HG03432 (cell line): ENCODE measurements around the gene KCNN3.

ENCODE experiments used
- ATAC-seq: cut with Tn5 transposase; IDR thresholded peaks from one replicate; pipeline ENCODE4 v1.9.1; 2021; ENCODE audit warnings: mild to moderate bottlenecking, moderate library complexity; ENCODE audit not compliant: unreplicated experiment

Gene KCNN3

DNA sequence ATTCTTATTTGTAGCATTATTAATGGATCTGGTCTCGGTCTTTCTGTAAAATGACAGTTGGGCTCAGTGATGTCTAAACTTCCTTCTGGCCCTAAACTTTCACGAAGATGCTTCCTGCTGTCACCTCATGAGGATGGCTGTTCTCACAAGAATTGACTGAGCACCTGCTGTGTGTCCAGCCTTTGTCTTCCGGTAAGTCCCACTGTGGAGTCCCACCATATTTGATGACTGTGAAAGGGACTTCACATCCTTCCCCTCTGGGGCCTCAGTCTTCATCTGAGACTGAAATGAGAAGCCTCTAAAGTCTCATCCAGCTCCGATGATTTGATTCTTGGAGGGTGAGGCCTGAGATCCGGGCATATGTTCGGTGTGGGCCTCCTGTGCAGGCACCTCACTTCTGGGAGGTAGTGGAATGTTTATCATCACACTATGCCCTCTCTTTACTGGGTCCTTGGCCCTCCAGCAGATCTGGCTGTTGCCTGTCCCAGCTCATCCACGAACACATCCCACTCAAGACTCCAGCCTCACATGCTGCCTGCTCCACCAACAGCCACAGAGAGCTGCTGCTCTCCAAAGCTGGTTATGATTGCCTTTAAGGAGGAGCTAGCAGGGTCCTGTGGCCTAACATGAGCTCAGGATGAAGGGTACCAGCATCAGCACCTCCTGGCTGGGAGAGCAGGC lies 95.8 kb downstream of the KCNN3 start:
- ATAC-seq, result no peak

DNA sequence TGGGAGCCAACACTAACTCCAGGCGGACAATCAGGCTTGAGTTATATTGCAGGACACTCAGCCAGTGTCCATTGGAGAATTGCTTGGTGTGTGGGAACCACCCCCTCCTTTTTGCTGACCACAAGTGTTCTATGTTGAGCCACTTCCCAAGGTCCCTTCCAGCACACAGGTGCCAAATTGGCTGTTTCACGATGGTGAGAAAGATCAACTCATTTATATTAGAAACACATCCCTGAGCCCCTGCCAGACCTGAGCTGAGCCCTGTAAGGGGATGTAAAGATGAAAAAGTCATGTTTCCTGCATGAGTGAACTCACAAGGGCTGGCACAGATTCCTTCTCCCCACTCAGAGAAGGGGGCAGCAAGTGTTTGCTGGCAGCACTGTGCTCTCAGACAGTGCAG lies 96.5 kb downstream of the KCNN3 start:
- no peak for ATAC-seq

DNA sequence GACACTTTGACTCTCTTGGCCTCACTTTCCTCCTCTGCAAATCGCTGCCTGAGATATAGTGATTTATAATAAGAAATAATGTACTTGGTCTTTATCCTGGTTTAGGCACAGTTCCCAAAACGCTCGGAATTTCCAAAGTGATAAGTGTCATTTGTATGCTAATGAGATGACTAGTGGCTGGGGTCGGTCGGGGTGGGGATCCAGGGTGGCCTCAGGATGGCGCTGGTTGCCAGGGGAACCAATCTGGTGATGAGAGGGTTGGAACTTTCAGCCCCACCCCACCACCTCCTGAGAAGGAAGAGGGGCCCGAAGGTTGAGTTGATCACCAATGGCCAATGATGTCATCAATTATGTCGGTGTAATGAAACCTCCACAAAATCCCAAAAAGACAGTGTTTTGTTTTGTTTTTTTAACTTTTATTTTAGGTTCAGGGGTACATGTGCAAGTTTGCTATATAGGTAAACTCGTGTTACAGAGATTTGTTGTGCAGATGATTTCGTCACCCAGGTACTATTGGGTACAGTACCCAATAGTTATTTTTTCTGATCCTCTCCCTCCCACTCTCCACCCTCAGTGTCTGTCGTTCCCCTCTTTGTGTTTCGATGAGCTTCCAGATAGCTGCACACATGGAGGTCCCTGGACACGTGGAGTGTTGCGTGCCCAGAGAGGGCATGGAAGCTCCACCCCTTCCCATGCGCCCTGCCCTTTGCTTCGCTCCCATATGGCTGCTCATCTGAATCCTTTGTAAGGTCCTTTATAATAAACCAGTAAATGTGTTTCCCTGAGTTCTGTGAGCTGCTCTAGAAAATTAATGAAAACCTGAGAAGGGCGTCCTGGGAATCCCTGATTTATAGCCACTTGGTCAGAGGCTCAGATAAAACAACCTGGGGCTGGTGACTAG lies 97.2 kb downstream of the KCNN3 start:
- no peak for ATAC-seq

DNA sequence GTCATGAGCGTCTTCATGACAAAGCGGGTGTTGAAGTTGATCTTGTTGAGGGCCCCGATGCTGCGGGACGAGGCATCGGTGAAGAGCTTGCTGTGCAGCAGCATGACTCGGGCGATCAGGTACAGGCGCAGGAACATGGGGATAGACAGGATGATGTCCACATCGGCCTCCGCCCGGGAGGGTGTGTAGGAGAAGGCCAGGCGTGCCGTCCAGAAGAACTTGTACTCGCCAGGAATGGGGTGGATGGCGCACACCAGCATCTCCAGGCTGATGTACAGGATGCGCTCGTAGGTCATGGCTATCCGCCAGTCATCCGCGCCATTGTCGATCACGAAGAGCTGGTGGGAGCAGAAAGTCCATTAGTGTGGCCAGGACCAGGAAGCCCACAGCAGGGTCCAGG lies 98.0 kb downstream of the KCNN3 start:
- ATAC-seq, result no peak

- no peak for ATAC-seq
Measured at GRCh38 chr1:154770897-154771594, 99.0 kb downstream of the KCNN3 start.

DNA sequence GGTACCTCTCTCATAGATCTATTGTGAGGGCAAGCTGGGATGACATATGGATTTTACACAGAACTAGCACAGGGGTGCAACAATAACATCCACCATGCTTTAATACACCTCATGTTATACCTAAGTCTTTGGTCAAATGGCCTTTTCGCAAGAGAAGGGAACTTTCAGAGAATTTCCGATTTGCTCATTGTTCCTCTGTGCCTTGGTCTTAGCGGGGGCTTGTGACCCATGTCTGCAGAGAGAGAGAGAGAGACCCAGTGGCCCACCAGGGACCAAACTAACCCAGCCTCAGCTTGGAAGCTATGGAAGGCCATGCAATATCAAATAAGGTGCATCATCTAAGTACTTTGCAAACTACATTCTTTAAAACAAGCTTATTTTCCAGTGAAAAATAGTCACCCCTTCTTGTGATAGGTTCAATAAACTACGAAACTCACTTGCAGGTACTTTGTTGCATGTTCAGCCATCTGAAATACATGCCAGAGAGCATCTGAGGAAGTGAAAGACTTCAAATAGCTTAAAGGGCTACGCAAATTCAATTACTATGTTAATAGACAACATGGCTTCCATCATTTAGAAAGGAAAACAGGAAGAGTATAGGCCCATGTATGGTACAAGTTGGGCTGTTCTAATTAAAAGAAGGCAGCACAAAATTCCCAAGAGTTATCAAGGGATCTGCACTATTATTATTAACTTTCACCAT lies 100.7 kb downstream of the KCNN3 start:
- ATAC-seq, result no peak

DNA sequence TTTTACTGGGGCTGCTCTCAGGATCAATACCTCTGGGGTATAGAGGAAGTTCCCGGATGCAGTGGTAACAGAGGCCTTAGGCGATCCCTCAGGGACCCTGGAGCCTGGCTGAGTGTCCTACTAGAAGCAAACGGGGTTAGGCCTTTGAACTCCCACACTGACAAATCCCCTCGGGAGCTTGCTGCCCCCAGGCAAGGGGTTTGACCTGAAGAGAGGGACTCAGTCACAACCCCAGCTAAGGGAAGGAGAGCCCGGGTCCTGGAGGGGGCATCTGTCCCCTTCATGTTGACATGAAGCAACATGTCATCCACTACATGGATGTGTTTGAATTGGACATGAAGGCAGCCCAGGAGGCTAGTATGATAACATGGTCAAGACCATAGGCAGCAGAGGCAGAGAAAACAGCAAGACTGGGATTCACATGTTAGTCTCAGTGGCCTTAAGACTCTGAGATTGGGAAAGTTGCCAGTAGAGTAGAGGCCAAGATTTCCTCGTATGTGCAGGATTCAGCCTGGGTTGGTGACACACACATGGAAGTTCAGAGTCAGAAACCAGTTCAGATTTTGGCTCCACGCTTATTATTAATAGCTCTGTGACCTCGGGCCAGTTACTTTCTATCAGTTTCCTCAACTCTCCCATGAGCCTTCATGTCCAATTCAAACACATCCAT lies 101.5 kb downstream of the KCNN3 start:
- ATAC-seq, result no peak

DNA sequence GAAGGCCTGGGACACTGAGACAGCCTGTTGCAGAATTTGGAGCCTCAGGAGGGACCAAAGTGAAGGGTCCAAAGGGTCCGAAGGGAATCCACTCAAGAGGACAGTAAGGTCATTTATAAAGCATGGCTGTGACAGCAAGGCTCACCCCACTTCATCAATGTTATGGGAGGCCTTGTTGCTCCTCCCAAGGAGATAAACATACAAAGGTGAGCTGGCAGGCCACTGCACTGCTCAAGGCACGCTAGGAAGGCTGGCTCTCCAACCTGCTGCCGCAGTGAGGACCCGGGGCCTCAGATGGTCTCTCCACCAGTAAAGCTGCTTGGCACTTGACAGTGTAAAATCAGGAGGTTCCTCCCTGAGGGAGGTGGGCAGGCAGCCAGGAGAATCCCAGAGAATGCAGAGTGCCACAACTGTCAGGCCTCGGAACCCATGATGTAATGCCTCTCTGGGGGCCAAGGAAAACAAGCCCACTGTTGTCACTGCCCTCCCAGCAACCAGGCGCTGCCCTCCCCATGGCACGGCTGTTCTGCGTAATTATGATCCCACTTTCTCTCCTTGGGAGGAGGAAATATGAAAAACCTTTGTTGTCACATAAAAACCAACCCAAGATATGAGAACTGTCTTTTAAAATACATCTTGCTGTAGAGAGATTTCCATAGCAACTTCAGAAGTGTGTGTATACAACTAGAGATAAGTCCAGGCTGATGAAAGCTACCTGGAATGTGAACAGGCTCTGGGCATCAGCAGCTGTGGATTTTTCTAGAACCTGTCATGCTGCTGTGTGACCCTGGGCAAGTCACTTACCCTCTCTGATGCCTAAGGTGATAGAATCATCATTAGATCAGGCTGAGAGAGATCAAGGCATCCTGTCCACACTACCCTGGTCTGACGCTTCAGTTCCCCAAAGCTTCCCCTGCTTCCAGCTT lies 102.5 kb downstream of the KCNN3 start:
- no peak for ATAC-seq

DNA sequence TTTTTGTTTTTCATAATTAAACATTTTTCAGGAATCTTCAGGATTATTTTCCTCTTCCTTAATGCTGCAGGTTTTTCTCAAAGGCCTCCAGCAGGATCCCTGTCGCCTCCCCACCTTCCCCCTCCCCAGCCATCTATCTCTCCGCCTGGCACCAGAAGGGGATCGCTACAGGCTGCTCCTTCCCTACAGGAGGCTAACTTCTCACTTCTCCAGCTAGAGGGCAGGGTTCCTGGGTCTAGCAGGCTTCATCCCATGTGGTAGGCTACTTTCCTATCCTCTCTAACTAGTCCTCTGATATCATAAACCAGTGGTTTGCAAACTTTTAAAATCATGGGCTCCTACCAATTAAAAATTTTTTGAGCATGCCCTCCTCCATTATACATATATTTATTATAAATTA lies 104.1 kb downstream of the KCNN3 start:
- no peak for ATAC-seq

DNA sequence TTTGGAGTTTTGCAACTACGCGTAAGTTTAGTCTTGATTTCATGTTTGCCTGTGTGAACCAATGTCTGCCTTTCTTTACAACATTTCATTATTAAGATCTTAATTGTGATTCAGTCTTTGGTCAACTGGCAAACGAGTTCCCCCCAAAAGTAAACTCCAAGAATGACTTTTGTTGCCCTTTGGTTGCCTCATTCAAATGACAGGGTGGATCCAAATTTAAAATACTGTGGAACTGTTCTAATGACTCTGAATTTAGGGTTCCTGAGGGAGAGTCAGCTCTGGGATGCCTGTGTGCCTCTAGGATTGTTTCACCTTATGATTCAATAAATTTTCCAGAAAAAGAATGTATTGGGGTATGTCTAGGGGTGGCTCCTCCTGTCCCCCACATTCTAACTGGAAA lies 105.3 kb downstream of the KCNN3 start:
- no peak for ATAC-seq

DNA sequence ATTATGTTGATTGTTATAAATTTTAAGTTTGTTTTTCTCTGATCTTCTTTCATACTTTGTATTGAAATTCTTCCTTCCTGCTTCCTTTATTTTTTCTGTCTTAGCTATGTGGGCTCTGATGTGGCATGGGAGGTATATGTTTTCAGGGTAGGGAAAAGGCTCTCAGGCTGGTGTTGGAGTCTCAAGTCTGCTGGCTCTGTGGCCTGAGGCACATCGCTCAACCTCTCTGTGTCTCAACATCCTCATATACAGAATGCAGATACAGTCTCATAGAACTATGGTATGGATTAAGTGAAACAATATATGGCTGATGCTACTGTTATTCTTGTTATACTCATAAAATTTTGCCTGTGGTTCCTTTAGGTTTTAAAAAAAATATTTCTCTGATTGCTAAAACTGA lies 105.9 kb downstream of the KCNN3 start:
- no peak for ATAC-seq

DNA sequence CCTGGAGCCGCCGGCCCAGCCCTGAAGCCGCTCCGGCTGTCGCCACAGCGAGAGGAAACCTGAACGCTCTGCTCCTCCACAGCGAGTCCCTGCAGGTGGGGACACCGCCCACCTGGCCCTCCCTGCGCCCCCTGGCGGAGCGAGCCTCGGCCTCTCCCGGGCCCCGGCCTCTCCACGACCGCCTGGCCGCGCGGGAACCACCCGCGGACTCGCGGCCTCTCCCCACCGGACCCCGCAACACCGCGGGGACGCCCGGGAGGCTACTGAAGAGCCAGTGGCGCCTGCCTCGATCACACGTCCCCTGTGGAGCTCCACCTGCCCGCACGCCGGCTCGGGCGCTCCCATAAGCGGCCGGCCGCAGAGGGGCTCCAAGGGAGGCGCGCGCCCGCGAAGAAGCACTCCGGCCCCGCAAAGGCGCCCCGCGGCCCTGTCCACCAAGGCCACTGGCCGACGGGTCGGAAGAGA lies 109.6 kb downstream of the KCNN3 start:
- no peak for ATAC-seq

GRCh38 chr1:154759793-154760192 lies 110.3 kb downstream of the KCNN3 start:
- ATAC-seq, result no peak

GRCh38 chr1:154759196-154759595 lies 110.9 kb downstream of the KCNN3 start:
- ATAC-seq, result no peak

- ATAC-seq, result no peak
Measured at GRCh38 chr1:154758346-154758745, 111.7 kb downstream of the KCNN3 start.

GRCh38 chr1:154756793-154757548 lies 113.1 kb downstream of the KCNN3 start:
- ATAC-seq, result no peak

GRCh38 chr1:154755858-154756730 lies 114.0 kb downstream of the KCNN3 start:
- ATAC-seq, result no peak

GRCh38 chr1:154753426-154753825 lies 116.7 kb downstream of the KCNN3 start:
- ATAC-seq, result no peak
